SK-N-SH (cell line): Measurements from ENCODE around the gene BCAS3. TPM values are rescaled to one million over a fixed set of nuclear protein-coding genes. Genes with fewer than 3 reads are reported as not detected.

Experiments
- CTCF ChIA-PET: fragments of 300-600, 350-600 bp; formaldehyde crosslinking; extraction: SDS; loops from one replicate; lab custom pipeline; 2021; lab: Yijun Ruan, JAX
- POLR2A ChIA-PET: fragments of 350-600 bp; sonication (Branson Sonifier 250); formaldehyde crosslinking; extraction: SDS; loops from one replicate; lab custom pipeline; 2020; ENCODE audit warnings: antibody characterized with exemption, inconsistent platforms; lab: Yijun Ruan, JAX
- DNase-seq: peaks from one replicate; pipeline ENCODE4 v3.0.0; 2012
- H2AFZ ChIP-seq: fragments of 200-600 bp; sonication (generic); 2 replicates; pipeline ENCODE4 v1.8.1; 2016; ENCODE audit warnings: antibody characterized with exemption, mild to moderate bottlenecking, low read depth
- H3F3A ChIP-seq: fragments of 200-600 bp; sonication (generic); replicated peaks from 2 replicates; pipeline ENCODE3; 2016; ENCODE audit warnings: antibody characterized with exemption, mild to moderate bottlenecking; ENCODE audit not compliant: insufficient read depth
- H3K27ac ChIP-seq, 2 experiments: fragments of 200-500 bp in 1 of 2; fragments of 200-600 bp in 1 of 2; sonication (Bioruptor generic) in 1 of 2; sonication (generic), shearing (Covaris generic) in 1 of 2; 2 replicates each; pipeline versions ENCODE4 v1.5.1 to v1.6.1; 2014 to 2016; ENCODE audit warnings: low read depth in 2 of 2, inconsistent platforms in 1 of 2, low read length in 1 of 2, mild to moderate bottlenecking in 1 of 2, mixed read lengths in 1 of 2
- H3K27me3 ChIP-seq: fragments of 200-600 bp; sonication (generic), shearing (Covaris generic); 2 replicates; pipeline ENCODE4 v1.6.1; 2016; ENCODE audit warnings: mixed run types; ENCODE audit not compliant: insufficient read depth
- H3K36me3 ChIP-seq, 2 experiments: fragments of 200-500 bp in 1 of 2; fragments of 200-600 bp in 1 of 2; sonication (Bioruptor generic) in 1 of 2; sonication (generic) in 1 of 2; replicated peaks in 1 of 2; 2 replicates each; pipeline versions ENCODE3 to v1.5.1; 2014 to 2016; ENCODE audit warnings: low read length in 1 of 2, mild to moderate bottlenecking in 1 of 2; ENCODE audit not compliant: insufficient read depth in 2 of 2, control insufficient read depth in 1 of 2
- H3K4me1 ChIP-seq, 2 experiments: fragments of 200-500 bp in 1 of 2; fragments of 200-600 bp in 1 of 2; sonication (Bioruptor generic) in 1 of 2; sonication (generic), shearing (Covaris generic) in 1 of 2; 2 replicates each; pipeline versions ENCODE4 v1.5.1 to v1.6.1; 2014 to 2016; ENCODE audit warnings: low read depth in 1 of 2, low read length in 1 of 2, mixed run types in 1 of 2; ENCODE audit not compliant: insufficient read depth in 2 of 2, control insufficient read depth in 1 of 2
- H3K4me2 ChIP-seq: fragments of 200-600 bp; sonication (generic), shearing (Covaris generic); 2 replicates; pipeline ENCODE4 v1.6.1; 2017; ENCODE audit warnings: mixed run types
- H3K4me3 ChIP-seq, 2 experiments: fragments of 200-500 bp in 1 of 2; fragments of 200-600 bp in 1 of 2; sonication (Bioruptor generic) in 1 of 2; sonication (generic), shearing (Covaris generic) in 1 of 2; 2 replicates each; pipeline versions ENCODE4 v1.5.1 to v1.8.1; 2014 to 2016; ENCODE audit warnings: low read depth in 2 of 2, inconsistent platforms in 1 of 2, low read length in 1 of 2, mild to moderate bottlenecking in 1 of 2, mixed read lengths in 1 of 2, moderate library complexity in 1 of 2
- H3K79me2 ChIP-seq: fragments of 200-600 bp; sonication (generic); 2 replicates; pipeline ENCODE4 v1.8.1; 2017; ENCODE audit warnings: mild to moderate bottlenecking; ENCODE audit not compliant: insufficient read depth
- H3K9ac ChIP-seq: fragments of 200-600 bp; sonication (generic); 2 replicates; pipeline ENCODE4 v1.6.1; 2017; ENCODE audit warnings: mixed run types
- H3K9me2 ChIP-seq: fragments of 200-600 bp; sonication (generic); 2 replicates; pipeline ENCODE4 v1.6.1; 2017; ENCODE audit warnings: mixed run types
- H3K9me3 ChIP-seq: fragments of 200-600 bp; sonication (generic); 2 replicates; pipeline ENCODE4 v1.6.1; 2017; ENCODE audit warnings: mixed run types, mild to moderate bottlenecking, moderate library complexity
- H4K20me1 ChIP-seq: fragments of 200-600 bp; sonication (generic); 2 replicates; pipeline ENCODE4 v1.6.1; 2017; ENCODE audit warnings: mild to moderate bottlenecking, mixed run types; ENCODE audit not compliant: insufficient read depth
- EP300 ChIP-seq, 2 experiments: IDR thresholded peaks; 2 replicates each; pipeline versions ENCODE4 v1.4.0 to v1.6.1; 2012; ENCODE audit warnings: borderline replicate concordance in 1 of 2, low read depth in 1 of 2, low read length in 1 of 2
- FOSL2 ChIP-seq: IDR thresholded peaks from 2 replicates; pipeline ENCODE4 v1.4.0; 2012; ENCODE audit warnings: low read depth, mild to moderate bottlenecking, moderate library complexity, borderline replicate concordance
- GATA2 ChIP-seq: sonication (generic); formaldehyde crosslinking; IDR thresholded peaks from 2 replicates; pipeline ENCODE4 v1.5.0; 2020; ENCODE audit warnings: mild to moderate bottlenecking, missing genetic modification reagents
- MAX ChIP-seq: IDR thresholded peaks from 2 replicates; pipeline ENCODE4 v1.4.0; 2012; ENCODE audit warnings: low read depth
- MEF2A ChIP-seq: IDR thresholded peaks from 2 replicates; pipeline ENCODE4 v1.4.0; 2012; ENCODE audit warnings: low read depth, borderline replicate concordance
- NFIC ChIP-seq: IDR thresholded peaks from 2 replicates; pipeline ENCODE4 v1.4.0; 2012; ENCODE audit warnings: borderline replicate concordance
- NRF1 ChIP-seq: IDR thresholded peaks from 2 replicates; pipeline ENCODE4 v1.6.1; 2012; ENCODE audit warnings: low read depth, mild to moderate bottlenecking, low read length
- PBX3 ChIP-seq: IDR thresholded peaks from 2 replicates; pipeline ENCODE4; 2012
- POLR2AphosphoS5 ChIP-seq: IDR thresholded peaks from 2 replicates; pipeline ENCODE4 v1.6.1; 2012; ENCODE audit warnings: low read depth, low read length
- RCOR1 ChIP-seq: fragments of 150-350 bp; IDR thresholded peaks from 2 replicates; pipeline ENCODE4 v1.6.1; 2017; ENCODE audit warnings: antibody characterized with exemption, low read length
- RXRA ChIP-seq: IDR thresholded peaks from 2 replicates; pipeline ENCODE4 v1.4.0; 2012; ENCODE audit warnings: low read depth, mild to moderate bottlenecking, borderline replicate concordance
- SMC3 ChIP-seq: IDR thresholded peaks from 2 replicates; pipeline ENCODE4 v1.6.1; 2012; ENCODE audit warnings: low read depth, low read length, improper control_type of control experiment
- TAF1 ChIP-seq: IDR thresholded peaks from 2 replicates; pipeline ENCODE4 v1.6.1; 2012; ENCODE audit warnings: low read depth, mild to moderate bottlenecking, low read length, moderate library complexity, borderline replicate concordance
- TEAD4 ChIP-seq: IDR thresholded peaks from 2 replicates; pipeline ENCODE4 v1.4.0; 2012; ENCODE audit warnings: mild to moderate bottlenecking, borderline replicate concordance; ENCODE audit not compliant: insufficient read depth
- USF1 ChIP-seq: IDR thresholded peaks from 2 replicates; pipeline ENCODE4 v1.4.0; 2012; ENCODE audit warnings: low read depth, borderline replicate concordance
- YY1 ChIP-seq: IDR thresholded peaks from 2 replicates; pipeline ENCODE4 v1.4.0; 2012; ENCODE audit warnings: low read depth, mild to moderate bottlenecking
- ZBTB33 ChIP-seq: IDR thresholded peaks from 2 replicates; pipeline ENCODE4 v1.4.0; 2012; ENCODE audit warnings: low read depth, borderline replicate concordance
- WGBS: methylation state at CpG from one replicate; pipeline ENCODE4 v1.1.6; 2017; ENCODE audit warnings: low lambda C conversion rate; 5-methylcytosine and 5-hydroxymethylcytosine counted together
- polyA plus RNA-seq, 3 experiments: library from polyadenylated mRNA; depleted of rRNA; stranded (reverse); fragments of >200 nt; gene quantifications; 2 replicates each; pipeline ENCODE4 v1.2.3, GENCODE V29; 2012

The BCAS3 gene
- polyA plus RNA-seq, 1 of the 3 experiments (the other 2 are of a cell fraction): 5.9 TPM

GRCh38 chr17:61420052-61420451 is 742.4 kb downstream of the BCAS3 start:
- H3K4me2 ChIP-seq: no peak overlapping the region
- no peak for DNase-seq
- H3K27me3 ChIP-seq: no peaks in the 10 kb centered on the region
- H3K9ac ChIP-seq: no peak overlapping the region
- no peak overlapping the region for H2AFZ ChIP-seq
- H3K27ac ChIP-seq: no peak overlapping the region
- 74% methylated on average over 4 of the region's 4 CpGs for WGBS
- H3K9me3 ChIP-seq: no peaks in the 10 kb centered on the region
- H3K9me2 ChIP-seq: no peaks in the 10 kb centered on the region
- POLR2A ChIA-PET: interaction anchor here (0.6 kb wide), 1 partner anchor 384 kb away, joined by 4 read pairs; no protein-coding TSS in a partner anchor
- peaks cover 5 to 26% of the 10 kb centered on the region in 2 experiments; a peak in 1 of 4 replicates for H3K4me1 ChIP-seq
- no peaks in the 10 kb centered on the region for H3F3A ChIP-seq
- no peaks in the 10 kb centered on the region for H3K79me2 ChIP-seq
- no peak for TF ChIP-seq TAF1
- no peak for TF ChIP-seq SMC3
- TF ChIP-seq NRF1: no peak
- TF ChIP-seq NFIC: no peak
- TF ChIP-seq MAX: no peak
- no peak for TF ChIP-seq EP300 (IDR thresholded peaks at IDR 0.05; ENCODE audit: borderline replicate concordance in 1 of 2, low read depth in 1 of 2, low read length in 1 of 2)
- no peak for TF ChIP-seq POLR2AphosphoS5
- TF ChIP-seq RCOR1: no peak
- no peak for TF ChIP-seq FOSL2
- CTCF ChIA-PET: interaction anchor here (0.8 to 16.4 kb wide), 10 partner anchors 8 to 165 kb away, joined by 3 to 318 read pairs (median 6); no protein-coding TSS in a partner anchor
- no peaks in the 10 kb centered on the region for H3K36me3 ChIP-seq
- no peak overlapping the region for H3K4me3 ChIP-seq
- H4K20me1 ChIP-seq: no peaks in the 10 kb centered on the region

GRCh38 chr17:61420745-61421398 is 743.2 kb downstream of the BCAS3 start:
- Histone ChIP-seq H3K9me3 (no peaks in the 10 kb centered on the region), H3K4me1 (peaks cover 5 to 18% of the 10 kb centered on the region in 2 experiments; a peak in 1 of 4 replicates), H3K36me3 (no peaks in the 10 kb centered on the region), H3K9me2 (no peaks in the 10 kb centered on the region), H3K9ac (no peak overlapping the region), H3K4me2 (no peak overlapping the region), H3K79me2 (no peaks in the 10 kb centered on the region), H3F3A (no peaks in the 10 kb centered on the region), H2AFZ (no peak overlapping the region), H3K27me3 (no peaks in the 10 kb centered on the region), H3K27ac (no peak overlapping the region), H3K4me3 (no peak overlapping the region), H4K20me1 (no peaks in the 10 kb centered on the region)
- TF ChIP-seq TAF1 (no peak), ZBTB33 (no peak), MEF2A (no peak), PBX3 (no peak), RXRA (no peak), TEAD4 (no peak), EP300 (IDR thresholded peaks at IDR 0.05; ENCODE audit: borderline replicate concordance in 1 of 2, low read depth in 1 of 2, low read length in 1 of 2) (no peak), YY1 (no peak), GATA2 (no peak), USF1 (no peak), NRF1 (no peak)
- 79% methylated on average over 4 of the region's 4 CpGs for WGBS
- ChIA-PET CTCF (interaction anchor here (0.6 to 16.4 kb wide), 13 partner anchors 9 to 700 kb away, joined by 3 to 318 read pairs (median 5); no protein-coding TSS in a partner anchor), POLR2A (no interaction called here)
- DNase-seq: no peak
